K562 (cell line): ENCODE data around the gene PRKAG2. TPM values are rescaled to one million over a fixed set of nuclear protein-coding genes. Genes with fewer than 3 reads are reported as not detected.

Experiments
- ATAC-seq: fragments of 200-7000 bp; cut with Tn5 transposase; 3 replicates; pipeline ENCODE4 v1.9.1; 2020; ENCODE audit warnings: moderate library complexity
- BruUV-seq: library from RNA; stranded (reverse); fragments of 400-500 nt; replicated peaks from 2 replicates; lab custom pipeline; 2021; lab: Mats Ljungman, UMichigan
- CTCF ChIA-PET: fragments of 300-600 bp; formaldehyde crosslinking; extraction: SDS; loops from one replicate; lab custom pipeline; 2021; ENCODE audit warnings: low intra/inter-chr PET ratio; lab: Yijun Ruan, JAX
- POLR2A ChIA-PET: fragments of 300-600, 350-650 bp; sonication (Branson Sonifier 250); formaldehyde crosslinking; extraction: SDS; loops from one replicate; lab custom pipeline; 2021; ENCODE audit warnings: antibody characterized with exemption, inconsistent platforms; lab: Yijun Ruan, JAX
- DNase-seq, 4 experiments: peaks; one replicate each; pipeline versions ENCODE4 v3.0.0 to v3.0.0-alpha.2; 2011 to 2018; ENCODE audit warnings: low spot score in 3 of 4, mixed read lengths in 3 of 4; ENCODE audit errors: extremely low read depth in 1 of 4
- FAIRE-seq: peaks from 2 replicates; lab custom pipeline; 2011; peaks lifted over from hg19 to GRCh38; lab: Jason Lieb, UNC
- H2AFZ ChIP-seq: 2 replicates; pipeline ENCODE4 v1.6.0; 2011; ENCODE audit warnings: low read depth, low read length, control low read depth, inconsistent platforms
- H3K27ac ChIP-seq: fragments of 200-600 bp; 3 replicates; pipeline ENCODE4 v1.8.0; 2011; ENCODE audit warnings: low read depth, mild to moderate bottlenecking, control low read depth, inconsistent platforms, low read length, moderate library complexity, mixed read lengths; ENCODE audit errors: extremely low read depth
- H3K27me3 ChIP-seq, 2 experiments: fragments of 300-600 bp in 1 of 2; 2 replicates in 1 of 2; 3 replicates in 1 of 2; pipeline versions ENCODE4 v1.6.0 to v1.8.0; 2011; ENCODE audit warnings: inconsistent platforms in 2 of 2, low read length in 2 of 2, mild to moderate bottlenecking in 1 of 2, mixed read lengths in 1 of 2, moderate library complexity in 1 of 2; ENCODE audit not compliant: control insufficient read depth in 2 of 2, insufficient read depth in 2 of 2
- H3K36me3 ChIP-seq: fragments of 300-600 bp; 3 replicates; pipeline ENCODE4 v1.8.0; 2011; ENCODE audit warnings: mild to moderate bottlenecking, low read length, inconsistent platforms; ENCODE audit not compliant: control insufficient read depth, insufficient read depth
- H3K4me1 ChIP-seq, 2 experiments: fragments of 200-600 bp in 1 of 2; replicated peaks in 1 of 2; 2 replicates in 1 of 2; 3 replicates in 1 of 2; pipeline versions ENCODE4 v1.5.1 to v1.8.0; 2011; ENCODE audit warnings: inconsistent platforms in 2 of 2, low read length in 2 of 2, mild to moderate bottlenecking in 1 of 2, mixed read lengths in 1 of 2, moderate library complexity in 1 of 2; ENCODE audit not compliant: control insufficient read depth in 2 of 2, insufficient read depth in 2 of 2
- H3K4me2 ChIP-seq: 2 replicates; pipeline ENCODE4 v1.6.1; 2011; ENCODE audit warnings: low read length, control low read depth, inconsistent platforms, mixed read lengths; ENCODE audit not compliant: insufficient read depth
- H3K4me3 ChIP-seq: fragments of 200-600 bp; sonication (generic), shearing (Covaris generic); 2 replicates; pipeline ENCODE4 v1.5.1; 2016; ENCODE audit warnings: control low read depth, inconsistent platforms
- H3K79me2 ChIP-seq: fragments of 200-600 bp; 3 replicates; pipeline ENCODE4 v1.8.0; 2011; ENCODE audit warnings: low read length, inconsistent platforms; ENCODE audit not compliant: control insufficient read depth, insufficient read depth
- H3K9ac ChIP-seq, 2 experiments: 2 replicates each; pipeline versions ENCODE4 v1.6.0 to v1.6.1; 2011; ENCODE audit warnings: low read depth in 2 of 2, low read length in 2 of 2, control low read depth in 1 of 2, inconsistent platforms in 1 of 2, mild to moderate bottlenecking in 1 of 2, mixed read lengths in 1 of 2; ENCODE audit not compliant: insufficient read depth in 1 of 2
- H3K9me1 ChIP-seq: one replicate; pipeline ENCODE4 v1.6.0; 2011; ENCODE audit warnings: inconsistent platforms, mild to moderate bottlenecking, low read length, moderate library complexity; ENCODE audit not compliant: control insufficient read depth, insufficient read depth
- H3K9me3 ChIP-seq: replicated peaks from 2 replicates; pipeline ENCODE4 v1.5.1; 2011; ENCODE audit warnings: low read depth, low read length, inconsistent platforms; ENCODE audit not compliant: control insufficient read depth, insufficient read depth
- H4K20me1 ChIP-seq: replicated peaks from 2 replicates; pipeline ENCODE4 v1.6.1; 2011; ENCODE audit warnings: low read length, inconsistent platforms, mixed read lengths; ENCODE audit not compliant: control insufficient read depth, insufficient read depth
- HINFP ChIP-seq: fragments of 450-650 bp; conservative IDR thresholded peaks from 2 replicates; pipeline ENCODE4 v1.6.1; 2016; ENCODE audit warnings: missing genetic modification characterization, low read depth, mild to moderate bottlenecking, control low read depth, missing compliant biosample characterization
- ILK ChIP-seq: fragments of 450-650 bp; IDR thresholded peaks from 2 replicates; pipeline ENCODE4 v1.6.1; 2016; ENCODE audit warnings: missing genetic modification characterization, low read depth, mild to moderate bottlenecking, missing compliant biosample characterization, moderate library complexity, borderline replicate concordance
- TFAM ChIP-seq: fragments of 250-450 bp; sonication (Bioruptor Pico); conservative IDR thresholded peaks from 2 replicates; pipeline ENCODE4 v1.5.0; 2021; ENCODE audit warnings: mild to moderate bottlenecking, moderate library complexity
- WGBS: fragments of 100-300 bp; shearing (Covaris generic); methylation state at CpG from one replicate; pipeline ENCODE4 v1.1.6; 2016; ENCODE audit warnings: low coverage, mixed read lengths; ENCODE audit not compliant: insufficient coverage; ENCODE audit errors: missing lambda C conversion rate; 5-methylcytosine and 5-hydroxymethylcytosine counted together
- in situ Hi-C: fragments of 300-500 bp; cut with MboI; formaldehyde crosslinking; loops from 4 replicates; pipeline ENCODE4 v1.15.0; 2018; ENCODE audit warnings: inconsistent platforms, mixed read lengths
- intact Hi-C: fragments of 100-400 bp; cut with micrococcal nuclease; formaldehyde crosslinking; loops from 2 replicates; pipeline ENCODE4 v1.14.2; 2022
- polyA plus RNA-seq, 8 experiments: library from polyadenylated mRNA; depleted of rRNA in 4 of 8; stranded (reverse) in 5 of 8; unstranded in 3 of 8; fragments of >200 nt; fragmentation: Nextera tagmentation in 2 of 8; fragmentation: Illumina TruSeq in 1 of 8; extraction: Ambion mirVana in 2 of 8; extraction: Trizol in 1 of 8; gene quantifications; 2 replicates each; pipeline versions ENCODE4 v1.2.1 to v1.2.3, GENCODE V29; 2011 to 2014; ENCODE audit warnings: inconsistent platforms in 1 of 8, missing spikeins in 1 of 8
- total RNA-seq, 7 experiments: library from RNA; depleted of rRNA in 6 of 7; stranded (reverse); fragments of >200 nt in 6 of 7; fragmentation: Illumina TruSeq in 2 of 7; extraction: Trizol in 2 of 7; gene quantifications; 2 replicates each; pipeline versions ENCODE4 v1.2.1 to v1.2.3, GENCODE V29; 2011 to 2021; ENCODE audit warnings: low replicate concordance in 1 of 7

PRKAG2 gene
- total and polyA plus RNA-seq, 9 of the 15 experiments (the other 6 are each of a cell fraction or from before 2014, with no cell fraction given), result 0.99 to 5.6 (median 3.3) TPM

GRCh38 chr7:151838861-151839381 lies 38.0 kb downstream of the PRKAG2 start:
- FAIRE-seq (no peak), DNase-seq (no peak), ATAC-seq (no peak)
- in situ Hi-C loops (no loop called here), intact Hi-C loops (no loop called here)
- Histone ChIP-seq H3K9me1 (no peaks in the 10 kb centered on the region), H4K20me1 (peaks cover 11% of the 10 kb centered on the region), H3K4me2 (no peak overlapping the region), H3K4me3 (no peak overlapping the region), H2AFZ (no peak overlapping the region), H3K27ac (no peak overlapping the region), H3K4me1 (peaks cover 0 to 2% of the 10 kb centered on the region in 2 experiments; a peak in 1 of 5 replicates), H3K79me2 (no peaks in the 10 kb centered on the region), H3K36me3 (no peaks in the 10 kb centered on the region), H3K27me3 (peaks cover 50 to 75% of the 10 kb centered on the region in 2 experiments), H3K9ac (no peak overlapping the region), H3K9me3 (no peaks in the 10 kb centered on the region; the same call in 1 of the 2 replicates)
- ChIA-PET POLR2A (interaction anchor here (0.6 to 1.0 kb wide), 3 partner anchors 8 to 62 kb away, joined by 3 to 5 read pairs (median 3); no protein-coding TSS in a partner anchor), CTCF (no interaction called here)
- TF ChIP-seq HINFP (tag), result no peak
- TF ChIP-seq ILK, result no peak
- TF ChIP-seq TFAM, result no peak
- BruUV-seq, result no TSS peak
- 0% methylated on average over 17 of the region's 17 CpGs for WGBS
